Lower leg skin (tissue), 3 donors: ENCODE data around the gene SLFN12L.

Source experiments
- POLR2A ChIP-seq, 2 donors: fragments of 450-650 bp; IDR thresholded peaks; one replicate each; pipeline ENCODE4 v1.6.1; 2016 to 2017; ENCODE audit warnings: antibody characterized with exemption in 2 of 2, mild to moderate bottlenecking in 1 of 2, moderate library complexity in 1 of 2
- TF ChIP-seq, protein P1 (sequence below), 3 donors: fragments of 450-650 bp; IDR thresholded peaks; one replicate each; pipeline ENCODE4 v1.5.1; 2016; ENCODE audit warnings: antibody characterized with exemption in 3 of 3, mild to moderate bottlenecking in 3 of 3, moderate library complexity in 2 of 3

DNA sequence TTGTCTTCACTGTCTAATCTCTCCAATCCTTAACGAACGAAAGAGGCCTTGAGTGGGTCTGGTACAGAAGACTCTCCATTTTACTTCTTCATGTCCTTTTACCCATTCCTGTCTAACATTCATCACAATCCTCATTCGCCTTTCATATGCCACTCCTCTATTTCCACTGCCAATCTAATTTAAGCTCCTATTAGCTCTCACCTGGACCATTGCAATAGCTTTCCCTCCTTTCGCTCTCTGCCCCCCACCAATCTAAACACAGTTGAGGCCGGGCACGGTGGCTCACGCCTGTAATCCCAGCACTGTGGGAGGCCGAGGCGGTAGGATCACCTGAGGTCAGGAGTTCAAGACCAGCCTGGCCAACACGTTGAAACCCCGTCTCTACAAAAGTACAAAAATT lies 29.5 kb upstream of the SLFN12L start:
- TF ChIP-seq, protein P1, sequence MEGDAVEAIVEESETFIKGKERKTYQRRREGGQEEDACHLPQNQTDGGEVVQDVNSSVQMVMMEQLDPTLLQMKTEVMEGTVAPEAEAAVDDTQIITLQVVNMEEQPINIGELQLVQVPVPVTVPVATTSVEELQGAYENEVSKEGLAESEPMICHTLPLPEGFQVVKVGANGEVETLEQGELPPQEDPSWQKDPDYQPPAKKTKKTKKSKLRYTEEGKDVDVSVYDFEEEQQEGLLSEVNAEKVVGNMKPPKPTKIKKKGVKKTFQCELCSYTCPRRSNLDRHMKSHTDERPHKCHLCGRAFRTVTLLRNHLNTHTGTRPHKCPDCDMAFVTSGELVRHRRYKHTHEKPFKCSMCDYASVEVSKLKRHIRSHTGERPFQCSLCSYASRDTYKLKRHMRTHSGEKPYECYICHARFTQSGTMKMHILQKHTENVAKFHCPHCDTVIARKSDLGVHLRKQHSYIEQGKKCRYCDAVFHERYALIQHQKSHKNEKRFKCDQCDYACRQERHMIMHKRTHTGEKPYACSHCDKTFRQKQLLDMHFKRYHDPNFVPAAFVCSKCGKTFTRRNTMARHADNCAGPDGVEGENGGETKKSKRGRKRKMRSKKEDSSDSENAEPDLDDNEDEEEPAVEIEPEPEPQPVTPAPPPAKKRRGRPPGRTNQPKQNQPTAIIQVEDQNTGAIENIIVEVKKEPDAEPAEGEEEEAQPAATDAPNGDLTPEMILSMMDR (IDR thresholded peaks at IDR 0.05): no peak
- no peak for TF ChIP-seq POLR2A (IDR thresholded peaks at IDR 0.05)
